HG03280 (cell line): ENCODE measurements around the gene NCOA7.
"Not testable (repeated sequence)": the region's sequence is repeated elsewhere in the genome, so short reads cannot be mapped to it uniquely, and the experiment has no call there.

Experiments
- ATAC-seq: cut with Tn5 transposase; IDR thresholded peaks from one replicate; pipeline ENCODE4 v1.9.1; 2021; ENCODE audit warnings: mild to moderate bottlenecking, moderate library complexity; ENCODE audit not compliant: unreplicated experiment

The NCOA7 gene

DNA sequence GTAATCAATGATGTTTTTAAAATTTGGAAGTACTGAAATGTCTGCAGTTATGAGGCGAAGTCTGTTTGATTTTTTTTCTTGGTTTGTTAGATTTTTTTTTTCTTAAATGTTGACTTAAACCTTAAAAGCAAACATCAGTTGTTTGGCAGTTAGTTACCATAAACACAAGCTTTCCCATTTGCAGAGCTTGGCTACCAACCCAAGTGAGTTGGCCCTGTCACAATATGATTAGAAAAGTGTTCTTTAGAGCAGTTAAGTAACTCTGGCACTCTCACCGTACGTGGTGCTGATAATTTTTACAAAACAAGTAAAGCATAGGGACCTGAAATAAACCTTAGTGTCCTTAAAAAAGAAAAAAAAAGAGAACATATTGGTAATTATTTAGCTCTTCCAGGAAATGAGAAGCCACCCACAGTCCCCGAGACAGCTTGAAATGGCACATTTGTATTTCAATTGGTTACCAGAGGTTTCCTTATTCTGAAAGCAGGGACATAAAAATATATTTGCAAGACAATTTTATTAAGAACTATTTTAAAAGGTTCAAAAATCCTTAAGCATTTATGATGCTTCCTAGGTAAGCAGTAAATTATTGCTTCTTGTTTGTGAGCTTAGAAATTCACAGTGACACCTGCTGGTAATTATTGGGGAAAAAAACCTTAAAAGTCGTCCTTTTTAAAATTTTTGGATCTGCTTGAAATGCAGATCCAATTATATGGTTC, 37.4 kb upstream of the NCOA7 start:
- no peak for ATAC-seq

DNA sequence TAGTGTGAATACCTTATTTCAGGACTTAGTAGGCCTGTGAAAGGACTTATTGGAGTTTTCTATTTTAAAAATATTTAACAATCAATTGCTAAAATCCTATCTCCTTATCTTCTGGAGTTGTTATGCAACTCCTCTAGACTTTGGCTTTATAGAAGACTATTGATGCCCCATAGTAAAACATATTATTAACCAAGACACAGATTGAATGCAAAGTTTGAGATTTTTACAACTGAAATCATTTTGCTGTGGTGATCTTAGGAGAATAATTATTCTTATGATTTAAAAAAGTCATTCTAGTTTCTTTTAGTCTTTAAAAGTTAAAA, 36.9 kb upstream of the NCOA7 start:
- ATAC-seq = no peak

DNA sequence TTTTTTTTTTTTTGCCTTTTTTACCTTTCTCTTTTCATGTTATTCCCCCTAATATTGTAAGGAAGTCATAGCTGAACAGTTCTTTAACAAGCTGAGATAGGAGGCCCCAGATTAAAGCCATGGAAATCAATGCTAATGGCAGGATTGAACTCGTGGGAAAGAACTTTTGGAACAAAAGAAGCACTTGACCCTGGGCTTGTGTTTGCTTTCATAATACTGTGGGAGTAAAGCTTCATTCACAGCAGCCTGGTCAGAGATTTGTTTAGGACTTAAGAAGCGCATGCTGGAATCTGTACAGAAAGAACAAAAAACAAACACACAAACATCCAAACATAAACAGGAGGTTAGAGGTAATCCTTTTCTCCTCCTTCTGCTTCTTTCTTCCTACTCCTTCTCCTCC, 36.2 kb upstream of the NCOA7 start:
- no peak for ATAC-seq

DNA sequence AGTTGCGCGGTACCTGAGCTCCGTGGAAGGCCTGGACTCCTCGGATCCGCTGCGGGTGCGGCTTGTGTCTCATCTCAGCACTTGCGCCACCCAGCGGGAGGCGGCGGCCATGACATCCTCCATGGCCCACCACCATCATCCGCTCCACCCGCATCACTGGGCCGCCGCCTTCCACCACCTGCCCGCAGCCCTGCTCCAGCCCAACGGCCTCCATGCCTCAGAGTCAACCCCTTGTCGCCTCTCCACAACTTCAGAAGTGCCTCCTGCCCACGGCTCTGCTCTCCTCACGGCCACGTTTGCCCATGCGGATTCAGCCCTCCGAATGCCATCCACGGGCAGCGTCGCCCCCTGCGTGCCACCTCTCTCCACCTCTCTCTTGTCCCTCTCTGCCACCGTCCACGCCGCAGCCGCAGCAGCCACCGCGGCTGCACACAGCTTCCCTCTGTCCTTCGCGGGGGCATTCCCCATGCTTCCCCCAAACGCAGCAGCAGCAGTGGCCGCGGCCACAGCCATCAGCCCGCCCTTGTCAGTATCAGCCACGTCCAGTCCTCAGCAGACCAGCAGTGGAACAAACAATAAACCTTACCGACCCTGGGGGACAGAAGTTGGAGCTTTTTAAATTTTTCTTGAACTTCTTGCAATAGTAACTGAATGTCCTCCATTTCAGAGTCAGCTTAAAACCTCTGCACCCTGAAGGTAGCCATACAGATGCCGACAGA, 31.4 kb upstream of the NCOA7 start:
- no peak for ATAC-seq

DNA sequence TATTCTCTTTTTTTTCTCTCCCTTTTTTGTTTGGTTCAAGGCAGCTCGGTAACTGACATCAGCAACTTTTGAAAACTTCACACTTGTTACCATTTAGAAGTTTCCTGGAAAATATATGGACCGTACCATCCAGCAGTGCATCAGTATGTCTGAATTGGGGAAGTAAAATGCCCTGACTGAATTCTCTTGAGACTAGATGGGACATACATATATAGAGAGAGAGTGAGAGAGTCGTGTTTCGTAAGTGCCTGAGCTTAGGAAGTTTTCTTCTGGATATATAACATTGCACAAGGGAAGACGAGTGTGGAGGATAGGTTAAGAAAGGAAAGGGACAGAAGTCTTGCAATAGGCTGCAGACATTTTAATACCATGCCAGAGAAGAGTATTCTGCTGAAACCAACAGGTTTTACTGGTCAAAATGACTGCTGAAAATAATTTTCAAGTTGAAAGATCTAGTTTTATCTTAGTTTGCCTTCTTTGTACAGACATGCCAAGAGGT, 30.8 kb upstream of the NCOA7 start:
- no peak for ATAC-seq

DNA sequence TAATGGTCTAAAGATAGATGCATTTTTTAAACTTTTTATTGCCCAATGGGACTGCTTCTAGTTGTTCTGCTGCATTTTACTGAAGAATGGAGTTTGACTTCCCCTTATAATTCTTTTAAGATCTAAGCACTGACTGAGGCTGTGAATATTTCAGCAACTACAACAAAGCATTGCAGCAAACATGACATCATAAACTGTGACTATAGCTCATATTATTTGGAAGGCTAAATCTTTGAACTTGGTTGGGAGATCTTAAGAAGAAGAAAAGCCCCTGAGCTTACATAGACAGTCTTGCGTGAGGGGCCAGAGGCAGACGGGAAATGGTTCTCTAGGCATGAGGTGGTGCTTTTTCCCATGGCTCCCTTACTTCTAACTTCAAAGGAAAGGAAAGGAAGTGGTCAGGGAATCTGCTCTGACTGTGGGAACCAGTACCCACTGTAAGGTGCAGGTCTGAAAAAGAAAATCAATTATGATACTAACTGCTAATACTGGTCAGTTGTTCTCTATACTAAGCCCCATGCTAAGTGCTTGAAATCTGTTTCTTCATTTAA, 26.6 kb upstream of the NCOA7 start:
- ATAC-seq = no peak

DNA sequence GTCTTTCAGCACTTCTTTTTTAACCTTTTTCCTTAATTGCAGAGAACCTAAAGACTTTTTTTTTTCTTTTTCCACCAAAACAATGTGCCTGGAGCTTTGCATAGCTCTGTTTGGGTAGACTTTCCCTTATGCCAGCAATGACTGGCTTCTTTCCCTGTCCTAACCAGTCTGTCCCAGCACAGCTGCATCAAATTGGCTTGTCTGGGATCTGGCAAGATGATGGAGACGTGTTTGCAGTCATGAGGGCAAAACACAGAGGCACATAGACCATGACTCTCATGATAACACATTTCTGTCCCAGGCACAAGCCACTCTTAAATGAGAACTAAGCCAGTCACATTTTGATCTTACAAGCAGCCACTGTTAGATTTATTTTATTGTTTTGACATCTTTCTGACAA, 24.8 kb upstream of the NCOA7 start:
- ATAC-seq = no peak

DNA sequence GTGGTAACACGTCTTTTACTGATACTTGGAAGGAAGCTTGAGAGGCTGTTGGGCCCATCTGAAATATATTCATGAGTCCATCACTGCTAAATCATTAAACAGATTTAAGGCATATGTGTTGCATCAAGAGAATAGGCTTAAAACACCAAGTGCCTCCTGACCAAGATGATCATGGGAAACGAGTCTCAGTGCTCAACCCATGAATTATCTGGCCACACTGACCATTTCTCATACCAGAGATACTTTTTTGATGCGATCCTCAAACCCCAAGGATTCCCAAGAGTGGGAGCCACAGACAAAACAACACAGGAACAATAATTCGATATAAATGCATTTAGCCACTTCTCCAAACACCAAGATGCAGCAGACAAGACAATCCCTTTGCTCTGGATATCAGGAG, 24.1 kb upstream of the NCOA7 start:
- ATAC-seq = no peak

DNA sequence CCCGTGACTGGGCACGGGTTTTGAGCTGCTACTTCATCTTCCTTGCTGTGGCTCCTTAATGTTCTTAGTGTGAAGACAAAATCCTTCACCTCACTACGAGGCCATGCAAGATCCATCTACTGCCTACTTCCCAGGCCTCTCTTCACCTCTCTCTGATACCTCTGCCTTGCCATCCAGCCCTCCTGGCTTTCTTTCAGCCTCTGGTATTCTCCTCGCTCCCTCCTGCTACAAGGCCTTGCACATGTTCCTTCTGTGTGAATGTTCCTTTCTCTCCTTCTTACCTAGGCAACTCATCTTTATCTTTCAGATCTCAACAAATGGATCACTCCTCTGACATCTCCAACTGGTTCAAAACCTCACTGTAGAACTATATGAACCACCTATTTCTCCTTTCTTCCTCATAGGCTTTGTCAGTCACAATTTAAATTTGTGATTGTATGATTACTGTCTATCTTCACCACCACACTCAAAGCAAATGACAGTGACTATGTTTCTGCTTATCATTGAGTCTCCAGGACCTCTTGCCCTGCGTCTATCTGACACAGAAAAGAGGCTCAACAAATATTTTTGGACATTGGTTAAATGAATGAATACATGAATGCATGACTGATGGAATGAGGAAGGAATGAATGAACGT, 21.5 kb upstream of the NCOA7 start:
- ATAC-seq = peak; percentile 21

DNA sequence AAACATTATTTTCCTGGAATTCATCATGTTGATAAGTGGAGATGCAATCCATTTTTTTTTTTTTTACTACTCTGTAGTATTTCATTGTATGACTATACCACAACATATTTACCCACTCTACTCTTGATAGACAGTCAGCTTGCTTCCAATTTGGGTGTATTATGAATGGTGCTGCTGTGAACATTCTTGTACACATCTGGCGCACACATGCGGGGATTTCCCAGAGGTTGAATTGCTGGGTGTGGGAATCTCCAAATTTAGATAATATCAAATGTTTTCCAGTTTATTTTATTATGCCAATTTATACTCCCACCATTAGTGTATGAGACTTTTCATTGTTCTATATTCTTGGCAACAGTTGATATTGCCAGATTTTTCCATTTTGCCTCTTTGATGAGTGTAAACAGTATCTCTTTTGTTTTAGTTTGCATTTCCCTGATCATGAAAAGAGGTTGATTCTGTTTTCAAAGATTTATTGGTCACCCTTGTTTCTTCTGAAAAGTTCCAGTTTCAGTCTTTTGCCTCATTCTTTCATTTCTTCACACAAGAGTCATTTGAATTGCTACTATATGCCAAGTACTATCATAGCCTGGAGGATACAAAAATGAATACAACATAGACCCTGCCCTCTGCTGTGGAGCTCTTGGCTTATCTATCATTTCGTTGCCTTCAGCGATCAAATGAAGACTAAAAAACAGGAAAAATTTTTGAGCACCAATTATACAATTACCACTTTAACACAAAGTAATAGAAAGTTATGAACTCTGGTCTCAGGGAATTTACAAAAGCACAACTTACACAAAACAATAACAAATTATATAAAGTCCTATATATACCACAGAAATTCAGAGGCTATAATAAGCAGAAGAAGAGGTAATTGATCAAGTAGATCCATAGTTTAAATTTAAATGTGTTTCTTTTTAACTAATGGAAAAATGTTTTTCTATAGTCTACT, 17.1 kb upstream of the NCOA7 start:
- no peak for ATAC-seq

DNA sequence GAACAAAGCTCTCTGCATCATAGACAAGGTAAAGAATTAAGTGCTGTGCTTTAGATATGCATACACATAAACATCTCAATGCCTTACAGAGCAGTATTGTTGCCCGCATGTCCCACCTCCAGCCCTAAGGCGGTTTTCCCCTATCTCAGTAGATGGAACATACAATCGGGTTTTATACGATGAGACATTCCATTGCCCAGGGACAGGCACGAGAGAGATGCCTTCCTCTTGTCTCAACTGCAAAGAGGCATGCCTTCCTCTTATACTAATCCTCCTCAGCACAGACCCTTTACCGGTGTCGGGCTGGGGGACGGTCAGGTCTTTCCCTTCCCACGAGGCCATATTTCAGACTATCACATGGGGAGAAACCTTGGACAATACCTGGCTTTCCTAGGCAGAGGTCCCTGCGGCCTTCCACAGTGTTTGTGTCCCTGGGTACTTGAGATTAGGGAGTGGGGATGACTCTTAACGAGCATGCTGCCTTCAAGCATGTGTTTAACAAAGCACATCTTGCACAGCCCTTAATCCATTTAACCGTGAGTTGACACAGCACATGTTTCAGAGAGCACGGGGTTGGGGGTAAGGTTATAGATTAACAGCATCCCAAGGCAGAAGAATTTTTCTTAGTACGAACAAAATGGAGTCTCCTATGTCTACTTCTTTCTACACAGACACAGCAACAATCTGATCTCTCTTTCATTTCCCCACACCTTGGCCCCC, 14.5 kb upstream of the NCOA7 start:
- ATAC-seq = not testable (repeated sequence)

DNA sequence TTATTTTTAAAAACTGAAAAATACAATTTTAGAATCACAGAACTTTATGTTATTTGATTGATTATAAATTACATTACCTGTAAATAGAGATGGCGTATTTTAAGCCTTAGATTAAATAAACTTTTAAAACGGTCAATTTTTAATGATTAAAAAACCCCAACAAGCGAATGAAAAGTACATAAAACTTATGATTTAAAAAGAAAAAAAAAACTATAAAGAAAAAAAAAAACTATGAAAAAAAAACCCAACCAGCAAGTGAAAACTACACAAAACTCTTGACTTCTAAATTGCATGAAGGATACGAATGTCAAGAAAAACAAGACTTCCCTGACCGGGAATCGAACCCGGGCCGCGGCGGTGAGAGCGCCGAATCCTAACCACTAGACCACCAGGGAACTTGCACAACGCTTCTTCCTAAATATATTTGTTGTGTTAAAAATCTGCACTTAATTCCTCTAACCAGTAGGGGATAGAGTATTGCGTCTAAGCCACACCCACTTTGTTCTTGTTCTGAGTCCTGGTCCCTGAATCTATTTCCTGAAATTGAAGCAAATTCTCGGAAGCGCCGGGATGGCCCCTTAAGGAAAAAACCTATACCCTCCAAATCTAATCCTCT, 10.7 kb upstream of the NCOA7 start:
- ATAC-seq = peak; percentile 78

DNA sequence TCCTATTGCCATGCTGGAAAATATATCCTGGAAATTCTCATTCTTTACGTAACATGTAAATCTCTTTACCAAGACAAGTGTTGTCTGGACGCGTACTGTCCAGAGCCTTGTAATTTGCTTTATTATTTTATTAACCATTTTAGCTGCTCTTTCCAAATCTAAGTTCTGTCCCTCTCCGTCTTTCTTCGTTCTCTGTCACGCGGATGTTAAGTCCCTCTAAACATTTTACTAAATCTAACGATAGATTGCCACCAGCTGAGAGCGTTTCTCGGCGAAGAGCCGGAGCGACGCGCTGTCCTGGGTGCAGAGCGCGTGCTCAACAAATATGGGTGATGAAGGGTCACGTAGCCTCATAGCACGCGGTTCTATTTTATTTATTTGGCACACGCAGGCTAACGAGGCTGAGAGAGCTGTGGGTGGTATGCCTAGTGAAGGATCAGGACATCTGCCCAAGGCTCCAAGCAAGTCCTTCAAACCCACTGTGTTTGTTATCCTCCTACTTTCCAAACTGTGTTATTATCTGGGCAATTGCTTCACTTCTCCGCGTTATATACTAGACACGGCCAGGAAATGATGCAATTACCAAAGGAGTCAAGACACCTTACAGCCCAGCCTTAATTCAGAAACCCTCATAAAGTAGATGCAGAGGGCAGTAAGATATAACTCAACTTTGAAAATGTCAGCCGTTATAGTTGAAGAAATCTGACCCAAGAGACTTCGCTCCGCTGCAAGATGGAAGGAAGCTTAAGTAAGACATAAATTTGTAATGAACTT, 10.0 kb upstream of the NCOA7 start:
- ATAC-seq = peak; percentile 75

DNA sequence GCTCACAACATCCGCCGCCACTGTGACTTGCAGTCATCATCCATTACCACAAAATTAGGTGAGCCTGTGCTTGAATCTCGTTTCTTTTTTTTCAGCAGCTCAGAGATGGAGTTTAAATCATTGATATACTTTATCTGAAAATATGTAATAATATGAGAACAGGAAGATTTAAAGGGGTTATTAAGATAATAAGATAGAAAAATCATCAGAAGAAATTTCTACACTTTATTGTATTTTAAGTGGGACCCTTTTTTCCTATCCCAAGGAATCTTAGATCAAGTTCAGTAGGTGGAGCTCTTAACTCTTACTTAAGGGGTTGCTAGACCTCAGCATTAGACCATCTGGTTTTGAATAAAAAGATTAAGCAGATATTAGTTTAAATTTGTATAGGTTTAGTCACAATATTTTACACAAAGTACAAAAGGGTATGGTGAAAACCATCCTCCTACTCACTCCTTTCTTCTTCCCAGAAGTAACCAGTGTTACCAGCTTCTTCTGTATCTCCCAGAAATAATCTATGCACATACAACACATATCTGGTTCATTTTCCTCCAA, 9.4 kb upstream of the NCOA7 start:
- peak; percentile 38 for ATAC-seq

DNA sequence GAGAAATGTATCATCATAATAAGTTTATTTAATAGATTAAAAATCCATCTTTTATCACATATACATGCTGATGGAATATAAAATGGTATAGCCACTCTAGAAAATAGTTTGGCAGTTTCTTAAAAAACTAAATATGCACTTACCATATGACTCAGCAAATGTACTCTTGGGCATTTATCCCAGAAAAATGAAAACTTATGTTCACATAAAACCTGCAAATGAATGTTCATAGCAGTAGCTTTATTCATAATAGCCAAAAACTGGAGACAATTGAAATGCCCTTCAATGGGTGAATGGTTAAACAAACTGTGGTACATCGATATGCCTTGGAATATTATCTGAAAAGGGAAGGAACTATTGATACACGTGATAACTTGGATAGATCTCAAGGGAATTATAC, 6.4 kb upstream of the NCOA7 start:
- no peak for ATAC-seq

DNA sequence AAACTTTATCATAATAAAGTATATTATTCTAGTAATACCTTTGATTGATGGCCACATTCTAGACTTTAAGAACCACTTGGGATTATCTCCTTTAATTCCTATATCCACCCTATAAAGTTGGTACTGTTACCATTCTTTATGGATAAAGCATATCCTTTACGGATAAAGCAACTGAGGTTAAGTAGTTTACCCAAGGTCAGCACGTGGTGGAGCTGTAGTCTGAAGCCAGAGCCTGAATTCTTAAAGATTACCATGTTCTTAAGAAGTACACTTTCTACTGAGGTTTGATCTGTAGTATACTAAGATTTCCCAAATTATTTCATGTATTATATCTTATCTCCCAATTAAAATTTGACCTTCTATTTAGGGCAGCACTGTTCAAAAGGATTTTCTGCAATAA, 3.0 kb upstream of the NCOA7 start:
- no peak for ATAC-seq

DNA sequence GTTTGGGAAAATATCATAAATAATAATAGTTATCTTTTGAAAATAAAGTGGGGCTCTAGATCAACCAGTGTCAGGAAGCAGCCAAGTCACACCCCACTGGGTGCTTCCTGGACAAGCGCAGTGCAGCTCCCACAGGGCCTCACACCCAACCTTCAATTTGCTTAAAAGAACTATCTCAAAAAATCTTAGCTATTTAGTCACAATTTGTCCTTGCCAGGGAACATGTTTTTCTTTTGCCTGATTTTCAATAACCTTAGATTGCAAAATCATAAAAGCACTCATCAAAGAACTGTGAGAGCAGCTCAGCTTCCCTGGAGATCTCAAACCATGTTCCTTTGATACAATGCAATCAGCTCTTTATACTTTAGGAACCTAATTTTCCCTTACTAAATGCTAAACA, 1.6 kb upstream of the NCOA7 start:
- ATAC-seq = no peak

DNA sequence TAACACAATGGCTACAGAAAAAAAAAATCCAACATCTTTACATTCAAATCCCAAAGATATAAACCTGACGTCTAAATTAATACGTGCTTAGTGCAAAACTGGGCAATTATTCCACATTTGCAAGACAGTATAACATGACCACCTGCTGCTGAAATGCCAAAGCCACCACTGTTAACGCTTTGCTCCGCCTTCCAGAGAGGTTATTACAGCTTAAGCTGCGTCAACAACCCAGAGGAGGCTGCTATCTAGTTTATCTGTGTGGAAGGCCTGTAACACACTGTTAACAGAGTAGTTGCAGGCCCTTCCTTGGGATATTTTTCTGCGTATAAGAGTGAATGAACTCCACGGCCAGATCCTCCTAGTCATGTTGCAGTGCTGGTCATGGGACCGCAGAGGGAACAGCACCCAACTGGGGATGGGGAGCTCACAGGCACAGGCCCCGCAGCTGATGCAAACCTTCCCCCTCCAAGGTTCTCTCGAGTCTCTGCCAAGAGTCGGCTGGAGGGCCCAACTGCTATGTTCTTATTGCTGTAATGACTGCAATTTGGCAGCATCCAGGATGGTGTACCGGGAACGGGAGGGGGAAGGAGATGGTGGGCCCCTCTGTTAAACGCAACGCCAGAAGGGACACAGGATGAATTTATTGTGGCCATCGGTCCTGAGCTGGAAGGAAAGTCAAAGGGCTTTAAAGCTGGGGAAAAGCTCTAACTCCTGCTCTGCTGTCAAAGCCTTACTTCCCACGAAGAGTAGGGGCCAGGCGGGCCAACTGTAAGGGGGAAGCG, 993 bp upstream of the NCOA7 start:
- peak; percentile 24 for ATAC-seq
